H1 (cell line): Measurements from ENCODE around the gene PABPC1L.

Experiments used
- PHF8 ChIP-seq: fragments of 200-600 bp; sonication (generic); conservative IDR thresholded peaks from 2 replicates; pipeline ENCODE4 v1.7.1; 2012; ENCODE audit warnings: low read depth, mild to moderate bottlenecking, inconsistent platforms, low read length, moderate library complexity
- ZNF274 ChIP-seq: IDR thresholded peaks from 2 replicates; pipeline ENCODE4 v1.7.0; 2012; ENCODE audit warnings: low read length, borderline replicate concordance; ENCODE audit errors: extremely low read depth
- TF ChIP-seq, protein P1 (sequence below), 3 experiments: IDR thresholded peaks; 1 replicate in 2 of 3; 2 replicates in 1 of 3; pipeline versions ENCODE4 v1.5.1 to v1.6.1; 2011; ENCODE audit warnings: low read length in 3 of 3, mild to moderate bottlenecking in 3 of 3, inconsistent platforms in 2 of 3, low read depth in 1 of 3, moderate library complexity in 1 of 3; ENCODE audit not compliant: insufficient read depth in 1 of 3; ENCODE audit errors: control extremely low read depth in 1 of 3
- TF ChIP-seq, protein P2 (sequence below): IDR thresholded peaks from 2 replicates; pipeline ENCODE4 v1.6.1; 2011; ENCODE audit warnings: low read length, improper control_type of control experiment
- TF ChIP-seq, protein P3 (sequence below): IDR thresholded peaks from 2 replicates; pipeline ENCODE4 v1.6.1; 2012; ENCODE audit warnings: inconsistent platforms

DNA sequence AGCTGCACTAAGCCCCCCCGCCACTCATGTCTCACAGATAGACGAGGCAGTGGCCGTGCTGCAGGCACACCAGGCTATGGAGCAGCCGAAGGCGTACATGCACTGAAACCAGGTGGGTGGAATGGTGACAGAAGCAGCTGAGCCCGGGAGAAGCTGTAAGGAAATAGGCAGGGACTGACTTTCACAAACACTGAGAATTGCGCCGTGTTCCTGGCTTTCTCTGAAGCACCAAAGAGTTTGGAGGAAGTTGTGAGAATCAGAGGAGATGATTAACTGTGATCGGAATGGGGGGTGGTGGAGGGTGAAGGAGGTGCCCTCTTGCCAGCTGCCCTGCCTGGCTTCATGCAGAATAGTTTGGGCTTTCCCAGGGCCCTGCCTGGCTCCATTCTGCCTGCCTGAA is 28.8 kb downstream of the PABPC1L start:
- TF ChIP-seq, protein P1, sequence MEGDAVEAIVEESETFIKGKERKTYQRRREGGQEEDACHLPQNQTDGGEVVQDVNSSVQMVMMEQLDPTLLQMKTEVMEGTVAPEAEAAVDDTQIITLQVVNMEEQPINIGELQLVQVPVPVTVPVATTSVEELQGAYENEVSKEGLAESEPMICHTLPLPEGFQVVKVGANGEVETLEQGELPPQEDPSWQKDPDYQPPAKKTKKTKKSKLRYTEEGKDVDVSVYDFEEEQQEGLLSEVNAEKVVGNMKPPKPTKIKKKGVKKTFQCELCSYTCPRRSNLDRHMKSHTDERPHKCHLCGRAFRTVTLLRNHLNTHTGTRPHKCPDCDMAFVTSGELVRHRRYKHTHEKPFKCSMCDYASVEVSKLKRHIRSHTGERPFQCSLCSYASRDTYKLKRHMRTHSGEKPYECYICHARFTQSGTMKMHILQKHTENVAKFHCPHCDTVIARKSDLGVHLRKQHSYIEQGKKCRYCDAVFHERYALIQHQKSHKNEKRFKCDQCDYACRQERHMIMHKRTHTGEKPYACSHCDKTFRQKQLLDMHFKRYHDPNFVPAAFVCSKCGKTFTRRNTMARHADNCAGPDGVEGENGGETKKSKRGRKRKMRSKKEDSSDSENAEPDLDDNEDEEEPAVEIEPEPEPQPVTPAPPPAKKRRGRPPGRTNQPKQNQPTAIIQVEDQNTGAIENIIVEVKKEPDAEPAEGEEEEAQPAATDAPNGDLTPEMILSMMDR (IDR thresholded peaks at IDR 0.05; ENCODE audit: control extremely low read depth in 1 of 3, insufficient read depth in 1 of 3, low read depth in 1 of 3, low read length in 3 of 3), result no peak
- TF ChIP-seq PHF8 (no peak), ZNF274 (no peak)
- TF ChIP-seq, protein P2, sequence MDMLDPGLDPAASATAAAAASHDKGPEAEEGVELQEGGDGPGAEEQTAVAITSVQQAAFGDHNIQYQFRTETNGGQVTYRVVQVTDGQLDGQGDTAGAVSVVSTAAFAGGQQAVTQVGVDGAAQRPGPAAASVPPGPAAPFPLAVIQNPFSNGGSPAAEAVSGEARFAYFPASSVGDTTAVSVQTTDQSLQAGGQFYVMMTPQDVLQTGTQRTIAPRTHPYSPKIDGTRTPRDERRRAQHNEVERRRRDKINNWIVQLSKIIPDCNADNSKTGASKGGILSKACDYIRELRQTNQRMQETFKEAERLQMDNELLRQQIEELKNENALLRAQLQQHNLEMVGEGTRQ, result no peak
- TF ChIP-seq, protein P3, sequence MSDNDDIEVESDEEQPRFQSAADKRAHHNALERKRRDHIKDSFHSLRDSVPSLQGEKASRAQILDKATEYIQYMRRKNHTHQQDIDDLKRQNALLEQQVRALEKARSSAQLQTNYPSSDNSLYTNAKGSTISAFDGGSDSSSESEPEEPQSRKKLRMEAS, result no peak
